Ishikawa (cell line): ENCODE measurements around the gene SLC28A3.

Experiments
- CEBPB ChIP-seq: IDR thresholded peaks from 2 replicates; pipeline ENCODE4 v1.6.1; 2012
- CREB1 ChIP-seq: IDR thresholded peaks from 2 replicates; pipeline ENCODE4 v1.6.1; 2012; ENCODE audit warnings: low read depth
- EGR1 ChIP-seq: IDR thresholded peaks from 2 replicates; pipeline ENCODE4 v1.6.1; 2012
- EP300 ChIP-seq: IDR thresholded peaks from 2 replicates; pipeline ENCODE4 v1.6.1; 2012; ENCODE audit warnings: borderline replicate concordance
- FOXM1 ChIP-seq: IDR thresholded peaks from 2 replicates; pipeline ENCODE4 v1.6.1; 2012; ENCODE audit warnings: low read depth, borderline replicate concordance
- MAX ChIP-seq: IDR thresholded peaks from 2 replicates; pipeline ENCODE4 v1.6.1; 2012
- NFIC ChIP-seq: IDR thresholded peaks from 2 replicates; pipeline ENCODE4 v1.6.1; 2012
- RAD21 ChIP-seq: IDR thresholded peaks from 2 replicates; pipeline ENCODE4 v1.6.1; 2012; ENCODE audit warnings: low read depth
- REST ChIP-seq: IDR thresholded peaks from 2 replicates; pipeline ENCODE4 v1.6.1; 2012; ENCODE audit warnings: low read depth, mild to moderate bottlenecking
- TAF1 ChIP-seq: IDR thresholded peaks from 2 replicates; pipeline ENCODE4 v1.6.1; 2012; ENCODE audit warnings: low read depth, mild to moderate bottlenecking
- TCF12 ChIP-seq: IDR thresholded peaks from 2 replicates; pipeline ENCODE4 v1.6.1; 2012; ENCODE audit warnings: low read depth
- TEAD4 ChIP-seq: IDR thresholded peaks from 2 replicates; pipeline ENCODE4 v1.6.1; 2012
- YY1 ChIP-seq: IDR thresholded peaks from 2 replicates; pipeline ENCODE4 v1.6.1; 2012; ENCODE audit warnings: low read depth
- ZBTB7A ChIP-seq: IDR thresholded peaks from 2 replicates; pipeline ENCODE4 v1.6.1; 2012; ENCODE audit warnings: low read depth
- TF ChIP-seq, protein P1 (sequence below): IDR thresholded peaks from 2 replicates; pipeline ENCODE4 v1.6.1; 2012

Gene SLC28A3

DNA sequence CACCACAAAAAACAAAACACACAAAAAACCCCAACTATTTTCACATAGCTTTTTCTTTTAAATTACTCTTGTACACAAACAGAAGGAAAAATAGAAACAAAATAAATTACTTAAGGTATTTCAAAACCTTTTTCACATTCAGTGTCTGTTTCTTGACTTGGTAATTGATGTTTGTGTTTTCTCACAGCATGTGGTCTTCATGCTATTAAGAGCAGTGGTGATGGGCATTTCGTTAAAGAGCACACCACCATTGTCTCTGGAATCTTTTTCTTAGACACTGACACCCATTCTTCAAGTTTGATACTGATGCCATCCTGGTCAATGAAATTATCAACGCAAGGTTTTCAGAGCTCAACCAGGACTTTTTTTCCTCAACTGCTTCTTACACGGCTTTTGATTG is 63.8 kb downstream of the SLC28A3 start:
- TF ChIP-seq REST: no peak
- TF ChIP-seq TCF12: no peak
- TF ChIP-seq ZBTB7A: no peak
- no peak for TF ChIP-seq CREB1
- no peak for TF ChIP-seq MAX
- no peak for TF ChIP-seq YY1
- TF ChIP-seq NFIC: no peak
- TF ChIP-seq FOXM1: no peak
- no peak for TF ChIP-seq TAF1
- TF ChIP-seq TEAD4: no peak
- no peak for TF ChIP-seq RAD21
- TF ChIP-seq EP300: no peak
- no peak for TF ChIP-seq CEBPB
- TF ChIP-seq EGR1: no peak
- TF ChIP-seq, protein P1, sequence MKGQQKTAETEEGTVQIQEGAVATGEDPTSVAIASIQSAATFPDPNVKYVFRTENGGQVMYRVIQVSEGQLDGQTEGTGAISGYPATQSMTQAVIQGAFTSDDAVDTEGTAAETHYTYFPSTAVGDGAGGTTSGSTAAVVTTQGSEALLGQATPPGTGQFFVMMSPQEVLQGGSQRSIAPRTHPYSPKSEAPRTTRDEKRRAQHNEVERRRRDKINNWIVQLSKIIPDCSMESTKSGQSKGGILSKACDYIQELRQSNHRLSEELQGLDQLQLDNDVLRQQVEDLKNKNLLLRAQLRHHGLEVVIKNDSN: no peak

GRCh38 chr9:84271921-84272556 is 68.5 kb downstream of the SLC28A3 start:
- TF ChIP-seq NFIC (no peak), YY1 (no peak), REST (no peak), ZBTB7A (no peak), FOXM1 (no peak), MAX (no peak), TEAD4 (no peak), TCF12 (no peak), TAF1 (no peak), EP300 (no peak), RAD21 (no peak)

DNA sequence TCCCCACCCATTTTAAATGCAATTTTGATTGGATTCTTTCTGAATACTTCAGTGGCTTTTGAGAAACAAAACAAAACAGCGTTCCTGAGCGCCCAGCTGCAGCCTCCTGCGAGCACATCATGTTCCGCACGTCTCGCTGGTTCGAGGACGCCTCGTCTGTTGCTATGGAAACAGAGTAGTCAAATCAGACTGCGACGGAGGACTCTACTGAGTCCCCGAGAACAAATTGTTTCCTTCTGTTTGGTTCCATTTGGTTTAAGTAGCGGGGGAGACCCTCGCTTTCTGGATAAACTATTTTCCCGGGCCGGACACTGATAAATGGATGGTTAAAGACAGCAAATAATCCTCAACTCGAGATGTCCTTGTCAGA is 69.0 kb downstream of the SLC28A3 start:
- TF ChIP-seq MAX (no peak), REST (no peak), TCF12 (no peak), CREB1 (no peak), EGR1 (no peak), CEBPB (no peak), TEAD4 (no peak), TAF1 (no peak), YY1 (no peak), ZBTB7A (no peak), RAD21 (no peak), FOXM1 (no peak), EP300 (no peak), NFIC (no peak)
- TF ChIP-seq, protein P1: no peak

GRCh38 chr9:84270847-84271530 is 69.6 kb downstream of the SLC28A3 start:
- TF ChIP-seq TEAD4 (no peak), EP300 (no peak), EGR1 (no peak), MAX (no peak), TAF1 (no peak), RAD21 (no peak), ZBTB7A (no peak), CREB1 (no peak), CEBPB (no peak)
- TF ChIP-seq, protein P1: no peak
